Aorta (tissue), 5 donors: ENCODE data around the gene SDHAF3. TPM values are rescaled to one million over a fixed set of nuclear protein-coding genes. Genes with fewer than 3 reads are reported as not detected.
"Not testable (repeated sequence)": the region's sequence is repeated elsewhere in the genome, so short reads cannot be mapped to it uniquely, and the experiment has no call there.

Experiments
- ATAC-seq: fragments of 200-7000 bp; cut with Tn5 transposase; one replicate; pipeline ENCODE4 v1.9.1; 2022; ENCODE audit warnings: moderate library complexity; ENCODE audit not compliant: low FRiP score
- DNase-seq, 2 donors: peaks; one replicate each; pipeline ENCODE4 v3.0.0-alpha.2; 2020
- H3K27ac ChIP-seq, 2 donors: one replicate each; pipeline ENCODE4 v1.5.1; 2013; ENCODE audit warnings: low read length in 2 of 2, mild to moderate bottlenecking in 2 of 2, moderate library complexity in 2 of 2, control low read depth in 1 of 2, inconsistent platforms in 1 of 2, low read depth in 1 of 2
- H3K27me3 ChIP-seq, 2 donors: one replicate each; pipeline ENCODE4 v1.6.1; 2013; ENCODE audit warnings: control low read depth in 1 of 2, low read length in 1 of 2, mild to moderate bottlenecking in 1 of 2, moderate library complexity in 1 of 2; ENCODE audit not compliant: insufficient read depth in 2 of 2, control insufficient read depth in 1 of 2
- H3K36me3 ChIP-seq, 2 donors: one replicate each; pipeline ENCODE4 v1.6.1; 2013; ENCODE audit warnings: control low read depth in 1 of 2, low read length in 1 of 2, mild to moderate bottlenecking in 1 of 2; ENCODE audit not compliant: insufficient read depth in 2 of 2, control insufficient read depth in 1 of 2
- H3K4me1 ChIP-seq, 2 donors: one replicate each; pipeline ENCODE4 v1.6.1; 2013; ENCODE audit warnings: low read length in 2 of 2, control low read depth in 1 of 2, mild to moderate bottlenecking in 1 of 2, moderate library complexity in 1 of 2; ENCODE audit not compliant: insufficient read depth in 2 of 2, control insufficient read depth in 1 of 2
- H3K4me3 ChIP-seq, 2 donors: one replicate each; pipeline ENCODE4 v1.5.1; 2013; ENCODE audit warnings: low read length in 2 of 2, control low read depth in 1 of 2, mild to moderate bottlenecking in 1 of 2
- H3K9me3 ChIP-seq: one replicate; pipeline ENCODE4 v1.6.1; 2013; ENCODE audit warnings: mild to moderate bottlenecking, low read length; ENCODE audit not compliant: control insufficient read depth
- WGBS, 2 donors: extraction: QIAGEN DNeasy Blood & Tissue Kit; methylation state at CpG; one replicate each; pipeline ENCODE4 v1.1.7; 2013; 5-methylcytosine and 5-hydroxymethylcytosine counted together
- intact Hi-C, 2 donors: fragments of 100-400 bp; cut with DNase I; formaldehyde crosslinking; loops; one replicate each; pipeline versions ENCODE4 v1.14.2 to v1.15.0; 2022
- polyA plus RNA-seq, 2 donors: library from polyadenylated mRNA; stranded (reverse); fragments of 200-250 nt; gene quantifications; one replicate each; pipeline ENCODE4 v1.2.3, GENCODE V29; 2013
- total RNA-seq, 2 donors: library from RNA; stranded (reverse); fragmentation: NEBNext Ultra II Directional; extraction: Animal tissue kit (Norgen Biotek cat#: 25700); gene quantifications; one replicate each; pipeline ENCODE4 v1.2.1, GENCODE V29; 2021
- donor health status: healthy with polysubstance abuse.
- donor health status: Bipolar disorder and iron deficiency.
- donor health status: DM: no; HTN: no; CAD: no.
- donor health status: DM: no; HTN: no; CAD: no.
- donor health status: DM: yes; HTN: yes; CAD: no.

Gene SDHAF3
- total and polyA plus RNA-seq, 4 donors = 6.5 to 11.1 (median 8.0) TPM

- Histone ChIP-seq H3K9me3 (no peaks in the 10 kb centered on the region), H3K36me3 (no peaks in the 10 kb centered on the region), H3K4me1 (no peaks in the 10 kb centered on the region), H3K27me3 (no peaks in the 10 kb centered on the region), H3K27ac (no peak overlapping the region), H3K4me3 (peak overlapping the region; percentile 49 to 69)
- no peak for DNase-seq
- WGBS, 2 donors = 16 to 18% methylated on average over 13 of the region's 13 CpGs
- ATAC-seq = no peak
- intact Hi-C loops = loop anchor here in 1 of 2 donors (10.0 kb wide), 1 partner anchor 1046 kb away; no protein-coding TSS in a partner anchor
Observed at GRCh38 chr7:97118306-97118917, 914 bp downstream of the SDHAF3 start.

- ATAC-seq = no peak
- 88 to 89% methylated on average over 2 of the region's 2 CpGs for WGBS, 2 donors
- no peak overlapping the region for H3K27ac ChIP-seq
- no peaks in the 10 kb centered on the region for H3K9me3 ChIP-seq
- no peaks in the 10 kb centered on the region for H3K27me3 ChIP-seq
- DNase-seq = no peak
- H3K4me3 ChIP-seq = no peak overlapping the region
- intact Hi-C loops = loop anchor here in 1 of 2 donors (10.0 kb wide), 1 partner anchor 1045 kb away; no protein-coding TSS in a partner anchor
- no peaks in the 10 kb centered on the region for H3K36me3 ChIP-seq
- no peaks in the 10 kb centered on the region for H3K4me1 ChIP-seq
Observed at GRCh38 chr7:97119747-97120146, 2.2 kb downstream of the SDHAF3 start.

GRCh38 chr7:97120713-97121457 lies 3.4 kb downstream of the SDHAF3 start:
- Histone ChIP-seq H3K27me3 (no peaks in the 10 kb centered on the region), H3K27ac (no peak overlapping the region), H3K9me3 (no peaks in the 10 kb centered on the region), H3K4me1 (no peaks in the 10 kb centered on the region), H3K36me3 (no peaks in the 10 kb centered on the region), H3K4me3 (no peak overlapping the region)
- ATAC-seq (no peak), DNase-seq (no peak)
- 81 to 85% methylated on average over 5 of the region's 5 CpGs for WGBS, 2 donors
- intact Hi-C loops = no loop called here

- H3K9me3 ChIP-seq, DNase-seq, intact Hi-C loops, H3K27ac ChIP-seq, H3K4me3 ChIP-seq, H3K27me3 ChIP-seq, H3K36me3 ChIP-seq, H3K4me1 ChIP-seq, ATAC-seq: not testable (repeated sequence)
- WGBS, 2 donors = 65 to 96% methylated on average over 2 of the region's 2 CpGs
Observed at GRCh38 chr7:97123115-97123514, 5.6 kb downstream of the SDHAF3 start.

- no peak for ATAC-seq
- no peaks in the 10 kb centered on the region for H3K27me3 ChIP-seq
- H3K4me1 ChIP-seq = no peaks in the 10 kb centered on the region
- no peaks in the 10 kb centered on the region for H3K36me3 ChIP-seq
- no peak for DNase-seq
- 81 to 85% methylated on average over 15 of the region's 15 CpGs for WGBS, 2 donors
- H3K9me3 ChIP-seq = no peaks in the 10 kb centered on the region
- H3K27ac ChIP-seq = no peak overlapping the region
- no peak overlapping the region for H3K4me3 ChIP-seq
- intact Hi-C loops = no loop called here
Observed at GRCh38 chr7:97126483-97127171, 9.1 kb downstream of the SDHAF3 start.

GRCh38 chr7:97128736-97129135 lies 11.2 kb downstream of the SDHAF3 start:
- intact Hi-C loops = no loop called here
- WGBS, 2 donors = 94 to 99% methylated on average over 1 of the region's 1 CpG
- Histone ChIP-seq H3K27ac (no peak overlapping the region), H3K36me3 (no peaks in the 10 kb centered on the region), H3K4me1 (no peaks in the 10 kb centered on the region), H3K27me3 (no peaks in the 10 kb centered on the region), H3K9me3 (no peaks in the 10 kb centered on the region), H3K4me3 (no peak overlapping the region)
- DNase-seq = no peak
- ATAC-seq = no peak

GRCh38 chr7:97130417-97131139 lies 13.1 kb downstream of the SDHAF3 start:
- intact Hi-C loops = no loop called here
- H3K4me3 ChIP-seq = no peak overlapping the region
- no peak for ATAC-seq
- H3K9me3 ChIP-seq = no peaks in the 10 kb centered on the region
- H3K4me1 ChIP-seq = no peaks in the 10 kb centered on the region
- H3K27ac ChIP-seq = no peak overlapping the region
- DNase-seq = no peak
- 73 to 74% methylated on average over 6 of the region's 6 CpGs for WGBS, 2 donors
- no peaks in the 10 kb centered on the region for H3K36me3 ChIP-seq
- H3K27me3 ChIP-seq = no peaks in the 10 kb centered on the region

GRCh38 chr7:97133159-97133558 lies 15.7 kb downstream of the SDHAF3 start:
- Histone ChIP-seq H3K4me1 (no peaks in the 10 kb centered on the region), H3K4me3 (no peak overlapping the region), H3K36me3 (no peaks in the 10 kb centered on the region), H3K27me3 (no peaks in the 10 kb centered on the region), H3K27ac (no peak overlapping the region), H3K9me3 (no peaks in the 10 kb centered on the region)
- no peak for DNase-seq
- WGBS, 2 donors = 79 to 88% methylated on average over 2 of the region's 2 CpGs
- ATAC-seq = no peak
- intact Hi-C loops = no loop called here
